ENCODE data around the gene CLEC11A. TPM values are rescaled to one million over a fixed set of nuclear protein-coding genes. Genes with fewer than 3 reads are reported as not detected.

Gene CLEC11A
- total and polyA plus RNA-seq, 2 donors from 2014 or later, result 9.6 to 24.5 TPM

DNA sequence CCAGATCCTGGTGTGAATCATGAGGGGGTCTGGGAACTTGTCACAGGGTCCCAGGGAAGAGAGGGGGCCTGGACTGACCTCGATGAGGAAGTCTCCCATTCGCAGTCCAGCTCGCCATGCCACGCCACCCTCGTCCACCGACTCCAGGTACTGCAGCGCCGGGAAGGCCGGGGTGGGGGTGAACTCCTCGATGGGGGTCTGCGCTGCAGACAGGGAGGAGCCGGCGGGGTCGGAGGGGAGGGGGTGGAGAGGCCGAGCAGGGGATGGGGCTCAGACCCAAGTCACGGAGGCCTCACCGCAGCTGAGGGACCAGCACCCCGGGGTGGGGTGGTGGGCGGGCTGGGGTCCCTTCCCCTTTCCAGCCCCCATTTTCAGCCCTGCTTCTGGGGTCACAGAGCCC lies 34.4 kb upstream of the CLEC11A start:
- FAIRE-seq (no peak), DNase-seq (peak in 1 of 5 donors; percentile 70)
- no peaks in the 10 kb centered on the region for H3K4me1 ChIP-seq (ENCODE audit: control insufficient read depth in 2 of 3, insufficient read depth in 2 of 3, low read depth in 1 of 3, low read length in 3 of 3)
- H3K27me3 ChIP-seq (ENCODE audit: control insufficient read depth, insufficient read depth, low read length), result peaks cover 8% of the 10 kb centered on the region
- no peaks in the 10 kb centered on the region for H3K9me3 ChIP-seq (ENCODE audit: control insufficient read depth in 2 of 3, insufficient read depth in 1 of 3, low read length in 3 of 3)
- intact Hi-C loops (cut with DNase I), result no loop called here
- H3K27ac ChIP-seq (ENCODE audit: low read depth in 2 of 2, low read length in 2 of 2), result no peak overlapping the region
- no peak overlapping the region for H3K9ac ChIP-seq (ENCODE audit: low read length in 3 of 3)
- TF ChIP-seq CTCF (IDR thresholded peaks at IDR 0.05; ENCODE audit: borderline replicate concordance, extremely low read depth, insufficient read depth), result no peak
- H3K36me3 ChIP-seq (ENCODE audit: control insufficient read depth in 2 of 3, insufficient read depth in 3 of 3, low read length in 3 of 3), result no peaks in the 10 kb centered on the region
- no peak overlapping the region for H3K4me3 ChIP-seq (ENCODE audit: low read length in 3 of 3)

DNA sequence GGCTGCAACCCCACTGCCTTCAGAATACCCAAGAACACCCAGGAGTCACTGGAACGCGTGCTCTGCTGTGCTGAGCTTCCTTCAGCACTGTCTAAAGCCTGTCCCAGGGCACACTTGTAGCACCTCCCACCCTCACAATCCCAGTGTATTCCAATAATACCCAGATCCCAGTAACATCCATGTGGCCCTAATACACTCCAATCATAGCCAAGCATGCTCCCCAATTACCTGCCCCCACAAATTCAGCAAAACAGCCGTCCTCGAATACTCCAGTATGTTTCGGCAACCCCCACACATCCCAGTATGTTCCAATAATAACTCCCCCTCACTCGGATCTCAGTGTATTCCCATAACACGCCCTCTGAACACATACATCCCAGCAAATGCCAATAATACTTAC lies 32.7 kb upstream of the CLEC11A start:
- no peak overlapping the region for H3K4me3 ChIP-seq (ENCODE audit: low read length in 3 of 3)
- intact Hi-C loops (cut with DNase I), result no loop called here
- no peak overlapping the region for H3K27ac ChIP-seq (ENCODE audit: low read depth in 2 of 2, low read length in 2 of 2)
- peaks cover 13% of the 10 kb centered on the region for H3K27me3 ChIP-seq (ENCODE audit: control insufficient read depth, insufficient read depth, low read length)
- DNase-seq (no peak), FAIRE-seq (no peak)
- no peak for TF ChIP-seq CTCF (IDR thresholded peaks at IDR 0.05; ENCODE audit: borderline replicate concordance, extremely low read depth, insufficient read depth)
- no peaks in the 10 kb centered on the region for H3K4me1 ChIP-seq (ENCODE audit: control insufficient read depth in 2 of 3, insufficient read depth in 2 of 3, low read depth in 1 of 3, low read length in 3 of 3)
- H3K9ac ChIP-seq (ENCODE audit: low read length in 3 of 3), result no peak overlapping the region
- H3K9me3 ChIP-seq (ENCODE audit: control insufficient read depth in 2 of 3, insufficient read depth in 1 of 3, low read length in 3 of 3), result no peaks in the 10 kb centered on the region
- no peaks in the 10 kb centered on the region for H3K36me3 ChIP-seq (ENCODE audit: control insufficient read depth in 2 of 3, insufficient read depth in 3 of 3, low read length in 3 of 3)

- Histone ChIP-seq H3K9me3 (ENCODE audit: control insufficient read depth in 2 of 3, insufficient read depth in 1 of 3, low read length in 3 of 3) (no peaks in the 10 kb centered on the region), H3K36me3 (ENCODE audit: control insufficient read depth in 2 of 3, insufficient read depth in 3 of 3, low read length in 3 of 3) (no peaks in the 10 kb centered on the region), H3K27me3 (ENCODE audit: control insufficient read depth, insufficient read depth, low read length) (peaks cover 13% of the 10 kb centered on the region), H3K4me1 (ENCODE audit: control insufficient read depth in 2 of 3, insufficient read depth in 2 of 3, low read depth in 1 of 3, low read length in 3 of 3) (no peaks in the 10 kb centered on the region), H3K9ac (ENCODE audit: low read length in 3 of 3) (no peak overlapping the region), H3K27ac (ENCODE audit: low read depth in 2 of 2, low read length in 2 of 2) (no peak overlapping the region), H3K4me3 (ENCODE audit: low read length in 3 of 3) (no peak overlapping the region)
- TF ChIP-seq CTCF (IDR thresholded peaks at IDR 0.05; ENCODE audit: borderline replicate concordance, extremely low read depth, insufficient read depth), result no peak
- no peak for FAIRE-seq
- DNase-seq, result no peak
- intact Hi-C loops (cut with DNase I), result no loop called here
Measured at GRCh38 chr19:50693064-50693975, 29.8 kb upstream of the CLEC11A start.
